Measurements from ENCODE around the gene MOCOS.

- TF ChIP-seq CTCF (IDR thresholded peaks at IDR 0.05; ENCODE audit: poor library complexity) (no peak), EZH2 (IDR thresholded peaks at IDR 0.05; ENCODE audit: borderline replicate concordance) (no peak)
These were observed 44.5 kb upstream of the MOCOS start for GRCh38 chr18:36142751-36143150.
